NCI-H2227 (cell line): ENCODE results near the gene TFCP2L1.

Experiments
- DNase-seq: peaks from one replicate; lab custom pipeline; 2025; ENCODE audit not compliant: unreplicated experiment; lab: John Stamatoyannopoulos, UW

Gene TFCP2L1

DNA sequence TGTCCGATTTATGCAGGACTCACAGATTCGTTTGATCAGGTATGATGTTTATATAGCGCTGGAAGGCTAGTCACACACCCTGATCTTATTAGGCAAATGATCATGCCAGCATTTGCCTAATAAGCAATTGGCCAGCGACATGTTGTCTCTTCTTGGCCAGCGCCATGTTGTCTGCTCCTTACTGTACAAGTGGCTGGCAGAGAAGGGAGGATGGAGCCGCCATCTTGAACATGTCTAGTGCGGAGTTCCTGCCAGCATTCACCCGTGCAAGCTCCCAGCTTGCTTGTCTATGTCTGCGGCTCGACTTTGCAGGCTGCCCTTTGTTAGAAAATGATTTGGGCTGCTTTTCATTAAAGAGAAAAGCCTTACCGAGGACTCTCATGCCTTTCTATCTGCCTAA is 106.3 kb downstream of the TFCP2L1 start:
- no peak for DNase-seq

- no peak for DNase-seq
Observed at GRCh38 chr2:121177896-121178295, 107.1 kb downstream of the TFCP2L1 start.

GRCh38 chr2:121175326-121175725 is 109.7 kb downstream of the TFCP2L1 start:
- DNase-seq: no peak

GRCh38 chr2:121173806-121174205 is 111.2 kb downstream of the TFCP2L1 start:
- no peak for DNase-seq

DNA sequence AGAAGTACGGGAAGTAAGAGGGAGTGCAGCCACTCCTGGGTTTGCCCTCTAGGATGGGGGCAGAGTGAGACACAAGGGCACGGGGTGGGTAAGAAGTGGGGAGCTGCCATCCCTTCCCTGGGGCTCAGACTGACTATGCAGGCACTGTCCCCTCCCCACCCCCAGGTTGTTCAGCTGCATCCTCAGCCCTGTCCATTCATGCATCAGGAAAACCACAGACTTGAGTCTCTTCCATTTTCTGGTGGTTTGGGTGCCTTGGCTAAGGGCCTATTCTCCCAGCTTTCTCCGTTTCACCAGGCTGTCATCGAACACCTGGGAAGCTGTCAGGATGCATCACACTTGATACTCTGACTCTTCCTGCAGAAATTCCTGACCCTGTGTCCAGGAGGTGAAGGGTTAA is 111.9 kb downstream of the TFCP2L1 start:
- no peak for DNase-seq

DNA sequence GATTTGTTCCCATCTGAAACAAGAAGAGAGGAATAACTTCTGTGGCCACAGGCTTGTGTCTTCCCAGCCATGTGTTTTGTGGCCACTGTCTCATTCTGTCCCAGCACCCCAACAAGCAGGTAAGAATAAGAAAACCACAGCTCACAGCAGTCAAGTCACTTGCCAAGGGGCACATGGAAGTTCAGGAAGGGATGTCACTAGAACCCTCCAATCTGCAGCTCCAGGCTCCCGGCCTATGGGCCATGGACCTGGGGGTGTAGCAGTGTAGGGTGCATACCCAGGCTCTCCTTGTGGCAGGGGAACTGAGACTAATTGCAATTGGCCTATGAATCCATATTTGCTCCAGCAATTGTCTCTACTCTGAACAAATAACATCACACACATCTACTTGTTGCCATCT is 112.5 kb downstream of the TFCP2L1 start:
- DNase-seq: no peak

GRCh38 chr2:121171625-121172119 is 113.3 kb downstream of the TFCP2L1 start:
- DNase-seq: no peak

- no peak for DNase-seq
Observed at GRCh38 chr2:121170577-121170976, 114.4 kb downstream of the TFCP2L1 start.

GRCh38 chr2:121167411-121167810 is 117.6 kb downstream of the TFCP2L1 start:
- no peak for DNase-seq
